ENCODE data around the gene ENO1. TPM values are rescaled to one million over a fixed set of nuclear protein-coding genes. Genes with fewer than 3 reads are reported as not detected.
A peak's percentile ranks its signal among the peaks of the same experiment; 100 is the strongest.

Gene ENO1
- total RNA-seq, 2 donors from 2014 or later: 2,254 to 2,801 TPM

GRCh38 chr1:8815582-8816151 is 62.8 kb downstream of the ENO1 start:
- DNase-seq (ENCODE audit: low spot score): no peak

GRCh38 chr1:8814865-8815264 is 63.6 kb downstream of the ENO1 start:
- Mint-ChIP-seq H3K36me3 (no peaks in the 10 kb centered on the region), H3K4me1 (ENCODE audit: low read depth in 2 of 2) (peaks cover 32 to 46% of the 10 kb centered on the region in 2 donors), H3K9me3 (no peaks in the 10 kb centered on the region), H3K4me3 (peak overlapping the region; percentile 89), H3K27ac (peak overlapping the region; percentile 92 to 98), H3K27me3 (no peaks in the 10 kb centered on the region)
- no peak for ATAC-seq
- DNase-seq (ENCODE audit: low spot score): no peak

More at GRCh38 chr1:8815582-8816151, 62.8 kb downstream of the ENO1 start:
- Mint-ChIP-seq H3K27ac (peak overlapping the region; percentile 92 to 98), H3K9me3 (no peaks in the 10 kb centered on the region), H3K27me3 (no peaks in the 10 kb centered on the region), H3K36me3 (no peaks in the 10 kb centered on the region), H3K4me1 (ENCODE audit: low read depth in 2 of 2) (peaks cover 32 to 46% of the 10 kb centered on the region in 2 donors), H3K4me3 (peak overlapping the region; percentile 89)
- ATAC-seq: no peak

- no peaks in the 10 kb centered on the region for H3K27me3 Mint-ChIP-seq
- H3K9me3 Mint-ChIP-seq: no peaks in the 10 kb centered on the region
- DNase-seq (ENCODE audit: low spot score) (no peak), ATAC-seq (no peak)
- H3K4me1 Mint-ChIP-seq (ENCODE audit: low read depth in 2 of 2): peaks cover 32 to 46% of the 10 kb centered on the region in 2 donors
- H3K36me3 Mint-ChIP-seq: no peaks in the 10 kb centered on the region
- peak overlapping the region in 1 of 2 donors; percentile 7 for H3K27ac Mint-ChIP-seq
- H3K4me3 Mint-ChIP-seq: peak overlapping the region; percentile 89
These were observed 64.5 kb downstream of the ENO1 start for GRCh38 chr1:8813991-8814390.

- Mint-ChIP-seq H3K9me3 (no peaks in the 10 kb centered on the region), H3K36me3 (no peaks in the 10 kb centered on the region), H3K4me3 (peak overlapping the region; percentile 43), H3K4me1 (ENCODE audit: low read depth in 2 of 2) (peaks cover 28 to 42% of the 10 kb centered on the region in 2 donors), H3K27me3 (no peaks in the 10 kb centered on the region), H3K27ac (peak overlapping the region in 1 of 2 donors; percentile 10)
- ATAC-seq (no peak), DNase-seq (ENCODE audit: low spot score) (no peak)
These were observed 65.3 kb downstream of the ENO1 start for GRCh38 chr1:8813016-8813763.

- Mint-ChIP-seq H3K4me1 (ENCODE audit: low read depth in 2 of 2) (peaks cover 26 to 38% of the 10 kb centered on the region in 2 donors), H3K4me3 (no peak overlapping the region), H3K9me3 (no peaks in the 10 kb centered on the region), H3K27ac (no peak overlapping the region), H3K36me3 (no peaks in the 10 kb centered on the region), H3K27me3 (no peaks in the 10 kb centered on the region)
- DNase-seq (ENCODE audit: low spot score) (no peak), ATAC-seq (no peak)
These were observed 66.4 kb downstream of the ENO1 start for GRCh38 chr1:8812081-8812480.

Other genes with a start within 250 kb of the ENO1 start
- 10 to 100 TPM; 38.2 to 72.4 TPM for gene RERE, start 61.0 kb downstream of the ENO1 start, total RNA-seq
- not detected for gene CA6, start 67.2 kb upstream of the ENO1 start, total RNA-seq
- gene SLC2A7, start 147.7 kb upstream of the ENO1 start, total RNA-seq: not detected
- not detected for gene SLC2A5, start 190.9 kb upstream of the ENO1 start, total RNA-seq

Measured in natural killer cell treated with Interleukin-12 subunit alpha and Interleukin-12 subunit beta and Interleukin-15 and Interleukin-18, amount 100 ng/mL, for 72 hours (primary cell).